Caco-2 (cell line): ENCODE results near the gene PRPS2. TPM values are rescaled to one million over a fixed set of nuclear protein-coding genes. Genes with fewer than 3 reads are reported as not detected.

Experiments
- BruUV-seq: library from RNA; stranded (reverse); fragments of 400-500 nt; replicated peaks from 2 replicates; lab custom pipeline; 2021; lab: Mats Ljungman, UMichigan
- CTCF ChIA-PET: fragments of 300-600 bp; sonication (Branson Sonifier 250); formaldehyde crosslinking; loops from one replicate; lab custom pipeline; 2022; ENCODE audit warnings: antibody characterized with exemption; lab: Charles Lee
- POLR2A ChIA-PET: fragments of 300-600 bp; sonication (Branson Sonifier 250); formaldehyde crosslinking; loops from one replicate; lab custom pipeline; 2022; ENCODE audit warnings: antibody characterized with exemption; lab: Charles Lee
- DNase-seq, 2 experiments: peaks; one replicate each; pipeline versions ENCODE4 v3.0.0 to v3.0.0-alpha.2; 2020 to 2022
- H3K27me3 ChIP-seq: replicated peaks from 2 replicates; pipeline ENCODE4 v1.6.0; 2011; ENCODE audit warnings: low read length; ENCODE audit not compliant: control insufficient read depth, insufficient read depth
- H3K36me3 ChIP-seq: 2 replicates; pipeline ENCODE4 v1.5.1; 2011; ENCODE audit warnings: low read length; ENCODE audit not compliant: control insufficient read depth, insufficient read depth
- H3K4me1 ChIP-seq: fragments of 250-450 bp; sonication (Bioruptor Pico); 2 replicates; pipeline ENCODE4 v1.5.1; 2020; ENCODE audit warnings: mild to moderate bottlenecking
- H3K4me3 ChIP-seq: 2 replicates; pipeline ENCODE4 v1.5.1; 2011; ENCODE audit warnings: low read depth, mild to moderate bottlenecking, control low read depth, low read length
- H3K9me3 ChIP-seq: fragments of 250-450 bp; sonication (Bioruptor Pico); 2 replicates; pipeline ENCODE4 v1.5.1; 2020; ENCODE audit warnings: mild to moderate bottlenecking, moderate library complexity
- H3K27ac Mint-ChIP-seq: one replicate; pipeline ENCODE4 v1.8.0; 2022; ENCODE audit warnings: mixed read lengths; ENCODE audit not compliant: unreplicated experiment
- H3K27me3 Mint-ChIP-seq: one replicate; pipeline ENCODE4 v1.8.0; 2022; ENCODE audit warnings: mixed read lengths; ENCODE audit not compliant: insufficient read depth, unreplicated experiment
- H3K36me3 Mint-ChIP-seq: one replicate; pipeline ENCODE4 v1.8.0; 2022; ENCODE audit warnings: mild to moderate bottlenecking, mixed read lengths; ENCODE audit not compliant: insufficient read depth, unreplicated experiment
- H3K4me1 Mint-ChIP-seq: one replicate; pipeline ENCODE4 v1.8.0; 2022; ENCODE audit warnings: low read depth, mixed read lengths; ENCODE audit not compliant: unreplicated experiment
- H3K4me3 Mint-ChIP-seq: one replicate; pipeline ENCODE4 v1.8.0; 2022; ENCODE audit warnings: mild to moderate bottlenecking, moderate library complexity, mixed read lengths; ENCODE audit not compliant: unreplicated experiment
- H3K9me3 Mint-ChIP-seq: one replicate; pipeline ENCODE4 v1.8.0; 2022; ENCODE audit warnings: mixed read lengths; ENCODE audit not compliant: unreplicated experiment
- CTCF ChIP-seq, 2 experiments: fragments of 200-600 bp in 1 of 2; IDR thresholded peaks; 1 replicate in 1 of 2; 2 replicates in 1 of 2; pipeline versions ENCODE4 v1.5.1 to v1.8.0; 2011 to 2022; ENCODE audit warnings: antibody characterized with exemption in 1 of 2, control low read depth in 1 of 2, inconsistent platforms in 1 of 2, low read depth in 1 of 2, low read length in 1 of 2, mild to moderate bottlenecking in 1 of 2, moderate library complexity in 1 of 2; ENCODE audit not compliant: insufficient read depth in 1 of 2, severe bottlenecking in 1 of 2, unreplicated experiment in 1 of 2
- intact Hi-C: fragments of 100-400 bp; cut with micrococcal nuclease; formaldehyde crosslinking; loops from one replicate; pipeline ENCODE4 v1.10.0; 2022; ENCODE audit not compliant: unreplicated experiment
- total RNA-seq: library from RNA; stranded (reverse); gene quantifications from 2 replicates; pipeline ENCODE4 v1.2.3, GENCODE V29; 2022

The PRPS2 gene
- total RNA-seq, 1 experiment from 2014 or later = 35.6 TPM

- Mint-ChIP-seq H3K9me3 (no peaks in the 10 kb centered on the region), H3K4me1 (no peaks in the 10 kb centered on the region), H3K36me3 (no peaks in the 10 kb centered on the region), H3K4me3 (peak overlapping the region; percentile 57), H3K27ac (peak overlapping the region; percentile 59), H3K27me3 (no peaks in the 10 kb centered on the region)
- Histone ChIP-seq H3K4me1 (peaks cover 17% of the 10 kb centered on the region), H3K4me3 (peak overlapping the region; percentile 12; the same call in 1 of the 2 replicates), H3K27me3 (no peaks in the 10 kb centered on the region), H3K36me3 (no peaks in the 10 kb centered on the region), H3K9me3 (no peaks in the 10 kb centered on the region)
- no peak for TF ChIP-seq CTCF (IDR thresholded peaks at IDR 0.05; ENCODE audit: insufficient read depth in 1 of 2, low read depth in 1 of 2, low read length in 1 of 2, severe bottlenecking in 1 of 2, unreplicated experiment in 1 of 2)
- ChIA-PET CTCF (interaction anchor here (1.0 kb wide), 1 partner anchor 29 kb away, joined by 4 read pairs; no protein-coding TSS in a partner anchor), POLR2A (no interaction called here)
- BruUV-seq = no TSS peak
- intact Hi-C loops = loop anchor here (2.0 kb wide), 1 partner anchor 15 kb away; no protein-coding TSS in a partner anchor
- DNase-seq = peak; percentile 46 to 56
Observed at GRCh38 chrX:12843668-12844279, 52.6 kb downstream of the PRPS2 start.

GRCh38 chrX:12844319-12844718 lies 53.1 kb downstream of the PRPS2 start:
- intact Hi-C loops = loop anchor here (2.0 kb wide), 1 partner anchor 16 kb away; no protein-coding TSS in a partner anchor
- Mint-ChIP-seq H3K4me3 (peak overlapping the region; percentile 57), H3K27me3 (no peaks in the 10 kb centered on the region), H3K9me3 (no peaks in the 10 kb centered on the region), H3K27ac (peak overlapping the region; percentile 59), H3K36me3 (no peaks in the 10 kb centered on the region), H3K4me1 (no peaks in the 10 kb centered on the region)
- TSS peak; percentile 76 for BruUV-seq
- Histone ChIP-seq H3K36me3 (no peaks in the 10 kb centered on the region), H3K4me3 (no peak overlapping the region), H3K27me3 (no peaks in the 10 kb centered on the region), H3K4me1 (peaks cover 17% of the 10 kb centered on the region), H3K9me3 (no peaks in the 10 kb centered on the region)
- DNase-seq = no peak
- CTCF ChIA-PET = interaction anchor here (1.0 kb wide), 1 partner anchor 30 kb away, joined by 4 read pairs; no protein-coding TSS in a partner anchor
- TF ChIP-seq CTCF (IDR thresholded peaks at IDR 0.05; ENCODE audit: insufficient read depth in 1 of 2, low read depth in 1 of 2, low read length in 1 of 2, severe bottlenecking in 1 of 2, unreplicated experiment in 1 of 2) = no peak
- POLR2A ChIA-PET = no interaction called here

- no peaks in the 10 kb centered on the region for H3K4me1 ChIP-seq
- Mint-ChIP-seq H3K27me3 (no peaks in the 10 kb centered on the region), H3K36me3 (no peaks in the 10 kb centered on the region), H3K4me3 (no peak overlapping the region), H3K9me3 (peaks cover 10% of the 10 kb centered on the region), H3K27ac (no peak overlapping the region), H3K4me1 (peaks cover 6% of the 10 kb centered on the region)
- POLR2A ChIA-PET = no interaction called here
- no peak overlapping the region for H3K4me3 ChIP-seq
- H3K27me3 ChIP-seq = no peaks in the 10 kb centered on the region
- CTCF ChIA-PET = no interaction called here
- TF ChIP-seq CTCF (IDR thresholded peaks at IDR 0.05; ENCODE audit: insufficient read depth in 1 of 2, low read depth in 1 of 2, low read length in 1 of 2, severe bottlenecking in 1 of 2, unreplicated experiment in 1 of 2) = no peak
- intact Hi-C loops = no loop called here
- no peaks in the 10 kb centered on the region for H3K36me3 ChIP-seq
- no peaks in the 10 kb centered on the region for H3K9me3 ChIP-seq
- DNase-seq = no peak
- BruUV-seq = no TSS peak
Observed at GRCh38 chrX:12865359-12865758, 74.1 kb downstream of the PRPS2 start.
